H1 (cell line): ENCODE measurements around the gene UFC1. TPM values are rescaled to one million over a fixed set of nuclear protein-coding genes. Genes with fewer than 3 reads are reported as not detected.

Experiments used
- CTCF ChIA-PET: fragments of 300-600 bp; sonication (Branson Sonifier 250); formaldehyde crosslinking; loops from one replicate; lab custom pipeline; 2021; ENCODE audit not compliant: partially characterized antibody; lab: Charles Lee
- POLR2A ChIA-PET: fragments of 300-600 bp; sonication (Branson Sonifier 250); formaldehyde crosslinking; loops from one replicate; lab custom pipeline; 2021; ENCODE audit warnings: inconsistent platforms; ENCODE audit not compliant: partially characterized antibody; lab: Charles Lee
- DNase-seq, 2 experiments: peaks; one replicate each; pipeline versions ENCODE4 v3.0.0 to v3.0.0-alpha.2; 2010 to 2022; ENCODE audit warnings: low spot score in 2 of 2, low read depth in 1 of 2, mixed read lengths in 1 of 2
- FAIRE-seq: peaks from 2 replicates; lab custom pipeline; 2011; peaks lifted over from hg19 to GRCh38; lab: Jason Lieb, UNC
- H2AFZ ChIP-seq: 2 replicates; pipeline ENCODE4 v1.8.1; 2012; ENCODE audit warnings: low read length, inconsistent platforms
- H2AK5ac ChIP-seq: 2 replicates; pipeline ENCODE4 v1.6.1; 2013; ENCODE audit warnings: low read depth, low read length
- H2BK120ac ChIP-seq: replicated peaks from 2 replicates; pipeline ENCODE3; 2013; ENCODE audit warnings: low read depth, low read length, inconsistent platforms
- H2BK12ac ChIP-seq: 2 replicates; pipeline ENCODE4 v1.6.1; 2013; ENCODE audit warnings: low read depth, low read length
- H2BK15ac ChIP-seq: 2 replicates; pipeline ENCODE4 v1.6.1; 2013; ENCODE audit warnings: low read length
- H2BK20ac ChIP-seq: 2 replicates; pipeline ENCODE4 v1.6.1; 2013; ENCODE audit warnings: low read length
- H2BK5ac ChIP-seq: 2 replicates; pipeline ENCODE4 v1.6.1; 2013; ENCODE audit warnings: low read depth, low read length
- H3K14ac ChIP-seq: 2 replicates; pipeline ENCODE4 v1.6.1; 2013; ENCODE audit warnings: inconsistent platforms; ENCODE audit not compliant: insufficient read length
- H3K18ac ChIP-seq: 2 replicates; pipeline ENCODE4 v1.6.1; 2013; ENCODE audit warnings: low read length; ENCODE audit errors: extremely low read depth
- H3K23ac ChIP-seq: 2 replicates; pipeline ENCODE4 v1.6.1; 2013; ENCODE audit warnings: inconsistent platforms; ENCODE audit not compliant: insufficient read length
- H3K23me2 ChIP-seq: 2 replicates; pipeline ENCODE4 v1.6.1; 2013; ENCODE audit warnings: low read depth, low read length
- H3K27ac ChIP-seq: 2 replicates; pipeline ENCODE4 v1.6.1; 2011; ENCODE audit warnings: low read depth, low read length, inconsistent platforms
- H3K27me3 ChIP-seq, 4 experiments: replicated peaks in 1 of 4; 1 replicate in 1 of 4; 2 replicates in 3 of 4; pipeline versions ENCODE4 v1.6.1 to v1.8.1; 2011 to 2013; ENCODE audit warnings: low read length in 3 of 4, mild to moderate bottlenecking in 3 of 4, inconsistent platforms in 2 of 4, mixed read lengths in 2 of 4, moderate library complexity in 1 of 4; ENCODE audit not compliant: control insufficient read depth in 3 of 4, insufficient read depth in 3 of 4; ENCODE audit errors: extremely low read depth in 1 of 4
- H3K36me3 ChIP-seq, 4 experiments: 2 replicates each; pipeline versions ENCODE4 v1.6.1 to v1.8.1; 2011 to 2013; ENCODE audit warnings: mild to moderate bottlenecking in 4 of 4, low read length in 3 of 4, moderate library complexity in 2 of 4, control low read depth in 1 of 4, inconsistent platforms in 1 of 4; ENCODE audit not compliant: insufficient read depth in 4 of 4, control insufficient read depth in 2 of 4
- H3K4ac ChIP-seq: replicated peaks from 2 replicates; pipeline ENCODE3; 2013; ENCODE audit warnings: low read length, low read depth, mixed read lengths, inconsistent platforms; ENCODE audit not compliant: insufficient read length
- H3K4me1 ChIP-seq, 4 experiments: replicated peaks in 1 of 4; 1 replicate in 1 of 4; 2 replicates in 3 of 4; pipeline versions ENCODE4 v1.6.1 to v1.8.1; 2011 to 2013; ENCODE audit warnings: low read length in 3 of 4, inconsistent platforms in 2 of 4, mixed read lengths in 1 of 4; ENCODE audit not compliant: insufficient read depth in 4 of 4, control insufficient read depth in 3 of 4
- H3K4me2 ChIP-seq, 2 experiments: 2 replicates each; pipeline versions ENCODE4 v1.6.1 to v1.8.1; 2011 to 2013; ENCODE audit warnings: low read depth in 2 of 2, low read length in 2 of 2, control low read depth in 1 of 2, inconsistent platforms in 1 of 2, mild to moderate bottlenecking in 1 of 2; ENCODE audit not compliant: insufficient read depth in 1 of 2
- H3K4me3 ChIP-seq, 4 experiments: fragments of 200-600, 300-600 bp in 1 of 4; sonication (generic), shearing (Covaris generic), sonication (Bioruptor Twin) in 1 of 4; 2 replicates each; pipeline versions ENCODE4 v1.5.1 to v1.8.1; 2011 to 2016; ENCODE audit warnings: low read length in 4 of 4, low read depth in 3 of 4, control low read depth in 2 of 4, inconsistent platforms in 2 of 4, mild to moderate bottlenecking in 2 of 4, mixed read lengths in 1 of 4, moderate library complexity in 1 of 4; ENCODE audit not compliant: insufficient read depth in 2 of 4; ENCODE audit errors: extremely low read depth in 1 of 4
- H3K56ac ChIP-seq: replicated peaks from 2 replicates; pipeline ENCODE3; 2013; ENCODE audit warnings: low read depth, mild to moderate bottlenecking, mixed read lengths, low read length, inconsistent platforms; ENCODE audit not compliant: insufficient read length
- H3K79me1 ChIP-seq: 2 replicates; pipeline ENCODE4 v1.6.1; 2013; ENCODE audit warnings: low read depth, low read length, control low read depth
- H3K79me2 ChIP-seq, 2 experiments: 2 replicates each; pipeline versions ENCODE4 v1.6.1 to v1.8.1; 2012 to 2013; ENCODE audit warnings: low read length in 2 of 2, mild to moderate bottlenecking in 2 of 2, inconsistent platforms in 1 of 2; ENCODE audit not compliant: insufficient read depth in 2 of 2, control insufficient read depth in 1 of 2
- H3K9ac ChIP-seq, 4 experiments: replicated peaks in 1 of 4; 1 replicate in 1 of 4; 2 replicates in 3 of 4; pipeline versions ENCODE4 v1.6.1 to v1.8.1; 2011 to 2013; ENCODE audit warnings: low read depth in 3 of 4, low read length in 3 of 4, control low read depth in 2 of 4, mild to moderate bottlenecking in 2 of 4, moderate library complexity in 2 of 4, inconsistent platforms in 1 of 4; ENCODE audit errors: extremely low read depth in 1 of 4
- H3K9me3 ChIP-seq, 2 experiments: 2 replicates each; pipeline versions ENCODE4 v1.6.1 to v1.8.1; 2012 to 2013; ENCODE audit warnings: mild to moderate bottlenecking in 2 of 2, moderate library complexity in 2 of 2, control low read depth in 1 of 2, inconsistent platforms in 1 of 2, low read depth in 1 of 2, low read length in 1 of 2, mixed read lengths in 1 of 2; ENCODE audit not compliant: insufficient read depth in 2 of 2
- H4K20me1 ChIP-seq, 2 experiments: replicated peaks in 1 of 2; 2 replicates each; pipeline versions ENCODE3 to v1.8.1; 2011 to 2013; ENCODE audit warnings: inconsistent platforms in 2 of 2, low read length in 2 of 2, mild to moderate bottlenecking in 1 of 2; ENCODE audit not compliant: insufficient read depth in 2 of 2, control insufficient read depth in 1 of 2
- H4K5ac ChIP-seq: 2 replicates; pipeline ENCODE4 v1.6.1; 2013; ENCODE audit warnings: low read length, low read depth, mixed read lengths, inconsistent platforms; ENCODE audit not compliant: insufficient read length
- H4K8ac ChIP-seq: 2 replicates; pipeline ENCODE4 v1.8.0; 2013; ENCODE audit warnings: mild to moderate bottlenecking, moderate library complexity, low read length, inconsistent platforms; ENCODE audit not compliant: insufficient read depth; ENCODE audit errors: extremely low read depth
- H4K91ac ChIP-seq: replicated peaks from 2 replicates; pipeline ENCODE3; 2013; ENCODE audit warnings: low read length, mixed read lengths, inconsistent platforms; ENCODE audit not compliant: insufficient read length
- RBBP5 ChIP-seq: IDR thresholded peaks from 2 replicates; pipeline ENCODE4 v1.7.1; 2012; ENCODE audit warnings: low read depth, mild to moderate bottlenecking, inconsistent platforms, low read length, moderate library complexity, borderline replicate concordance
- TAF1 ChIP-seq: IDR thresholded peaks from 2 replicates; pipeline ENCODE4 v1.6.1; 2011; ENCODE audit warnings: mild to moderate bottlenecking, low read depth, low read length
- WGBS, 2 experiments: shearing (Covaris generic) in 1 of 2; methylation state at CpG; one replicate each; pipeline versions ENCODE4 v1.1.6 to v1.1.7; 2013 to 2015; ENCODE audit warnings: low lambda C conversion rate in 2 of 2, mixed read lengths in 2 of 2, inconsistent platforms in 1 of 2, low coverage in 1 of 2, missing lambda C conversion rate in 1 of 2; ENCODE audit not compliant: insufficient replicate concordance in 2 of 2, insufficient coverage in 1 of 2, insufficient read length in 1 of 2; ENCODE audit errors: extremely low coverage in 1 of 2, missing lambda C conversion rate in 1 of 2; 5-methylcytosine and 5-hydroxymethylcytosine counted together
- polyA plus RNA-seq, 7 experiments: library from polyadenylated mRNA; depleted of rRNA in 3 of 7; stranded (reverse) in 5 of 7; unstranded in 2 of 7; fragments of >200 nt in 5 of 7; fragments of 200-250 nt in 2 of 7; gene quantifications; 1 replicate in 5 of 7; 2 replicates in 1 of 7; 4 replicates in 1 of 7; pipeline versions ENCODE4 v1.2.1 to v1.2.3, GENCODE V29; 2011 to 2013; ENCODE audit warnings: missing spikeins in 2 of 7, mixed read lengths in 2 of 7
- total RNA-seq: library from RNA; stranded (reverse); fragmentation: NEBNext Ultra II Directional; extraction: Animal tissue kit (Norgen Biotek cat#: 25700); gene quantifications from 2 replicates; pipeline ENCODE4 v1.2.1, GENCODE V29; 2021

UFC1 gene
- total and polyA plus RNA-seq, 2 of the 8 experiments (the other 6 are each of a cell fraction or from before 2014, with no cell fraction given): 67.8 to 102 TPM

DNA sequence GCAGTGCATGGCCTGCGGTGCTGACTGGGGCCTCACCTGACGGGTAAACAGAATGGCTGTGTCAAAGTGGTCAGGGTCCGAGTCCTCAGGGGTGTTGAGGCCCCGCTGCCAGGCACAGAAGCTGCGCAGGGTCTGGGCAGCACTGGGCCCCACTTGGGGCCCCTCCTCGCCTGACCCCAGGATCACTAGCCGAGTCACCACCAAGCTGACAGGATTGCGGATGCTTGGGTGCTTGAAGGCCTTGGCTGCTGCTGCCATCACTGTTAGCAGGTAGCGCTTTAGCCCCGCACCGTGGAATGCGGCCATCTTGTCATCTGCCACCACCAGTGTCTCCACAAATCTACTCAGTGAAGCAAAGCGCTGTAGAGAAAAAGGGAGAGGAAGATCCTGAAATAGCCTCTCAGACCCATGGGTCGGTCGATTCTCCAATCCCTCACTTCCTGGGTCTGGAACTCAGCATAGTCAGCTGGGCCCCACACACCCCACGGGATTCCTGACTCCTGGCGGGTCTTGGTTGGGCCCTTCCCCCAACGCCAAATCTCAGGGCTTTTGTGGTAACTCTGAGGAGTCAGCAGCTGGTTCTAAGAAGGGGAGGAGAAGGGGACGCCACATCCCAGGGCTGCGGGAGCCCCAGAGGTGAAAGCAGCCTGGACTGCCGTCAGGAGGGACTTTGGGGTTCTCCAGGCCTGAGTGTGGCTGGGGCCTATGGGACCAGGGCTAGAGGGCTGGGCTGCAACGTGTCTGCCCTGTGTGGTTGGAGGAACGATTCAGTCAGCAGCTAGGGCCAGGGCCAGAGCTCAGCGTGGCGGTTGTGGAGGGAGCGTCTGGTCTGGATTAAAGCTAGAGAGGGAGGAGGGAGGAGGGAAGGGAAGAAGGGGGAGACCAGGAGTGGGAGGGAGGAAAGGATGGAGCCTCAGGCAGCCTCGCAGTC lies 43.0 kb downstream of the UFC1 start:
- Histone ChIP-seq H3K23me2 (peaks cover 11% of the 10 kb centered on the region; the same call in 1 of the 2 replicates), H4K8ac (peak overlapping the region; percentile 73; the same call in 1 of the 2 replicates), H3K18ac (peak overlapping the region; percentile 75; the same call in 1 of the 2 replicates), H3K14ac (no peak overlapping the region), H3K79me2 (peaks cover 0 to 5% of the 10 kb centered on the region in 2 experiments; a peak in 1 of 4 replicates), H2BK120ac (no peak overlapping the region), H4K5ac (peak overlapping the region; percentile 33), H3K9me3 (no peaks in the 10 kb centered on the region), H3K23ac (no peak overlapping the region), H3K27ac (no peak overlapping the region; the same call in 1 of the 2 replicates), H2AK5ac (peak overlapping the region; percentile 54), H2AFZ (no peak overlapping the region), H3K56ac (no peak overlapping the region), H2BK5ac (peak overlapping the region; percentile 67), H4K20me1 (no peaks in the 10 kb centered on the region), H4K91ac (peak overlapping the region; percentile 0), H3K4me1 (peaks cover 21 to 52% (median 47%) of the 10 kb centered on the region in 4 experiments), H3K4ac (peak overlapping the region; percentile 34), H3K36me3 (peaks cover under 1 to 5% (median 4%) of the 10 kb centered on the region in 4 experiments; a peak in 5 of 8 replicates), H3K79me1 (peaks cover 6% of the 10 kb centered on the region; the same call in 1 of the 2 replicates), H2BK20ac (no peak overlapping the region), H2BK15ac (peak overlapping the region; percentile 88; the same call in 1 of the 2 replicates), H3K9ac (peak overlapping the region in 2 of 4 experiments; percentile 11 to 28; a peak in 1 of 7 replicates), H3K4me3 (peak overlapping the region in 3 of 4 experiments; percentile 4 to 51 (median 12); a peak in 4 of 8 replicates), H2BK12ac (peak overlapping the region; percentile 5; the same call in 1 of the 2 replicates), H3K27me3 (no peaks in the 10 kb centered on the region; a peak in 1 of 7 replicates), H3K4me2 (peak overlapping the region; percentile 67 to 80)
- POLR2A ChIA-PET: interaction anchor here (0.7 to 1.6 kb wide), 6 partner anchors 10 to 171 kb away, joined by 3 to 4 read pairs (median 3); partner anchors contain the start of genes CFAP126 and FCER1G
- WGBS, 2 experiments: 85% methylated on average over 27 of the region's 27 CpGs; no CpG with 5 or more reads in 1 of the 2 experiments
- DNase-seq: no peak
- CTCF ChIA-PET: interaction anchor here (0.6 to 17.6 kb wide), 9 partner anchors 10 to 632 kb away, joined by 3 to 427 read pairs (median 4); partner anchors contain the start of genes APOA2, B4GALT3, FCER1G and TOMM40L
- no peak for FAIRE-seq
- peak; percentile 57; the same call in 1 of the 2 replicates for TF ChIP-seq RBBP5
- TF ChIP-seq TAF1: 0 out of 2 replicates have a peak, but pooled peaks have one; percentile 39
